GM18519 (cell line): ENCODE measurements around the gene SHPK.

Source experiments
- ATAC-seq: cut with Tn5 transposase; IDR thresholded peaks from one replicate; pipeline ENCODE4 v1.9.1; 2021; ENCODE audit warnings: mild to moderate bottlenecking, moderate library complexity; ENCODE audit not compliant: unreplicated experiment, low FRiP score

The SHPK gene

GRCh38 chr17:3663102-3664011 is 27.3 kb upstream of the SHPK start:
- no peak for ATAC-seq

GRCh38 chr17:3660311-3660891 is 24.4 kb upstream of the SHPK start:
- no peak for ATAC-seq

GRCh38 chr17:3659541-3660111 is 23.6 kb upstream of the SHPK start:
- no peak for ATAC-seq

- ATAC-seq = no peak
Measured at GRCh38 chr17:3658784-3659449, 22.9 kb upstream of the SHPK start.

GRCh38 chr17:3657874-3658783 is 22.1 kb upstream of the SHPK start:
- no peak for ATAC-seq

GRCh38 chr17:3657588-3657869 is 21.5 kb upstream of the SHPK start:
- no peak for ATAC-seq

- ATAC-seq = no peak
Measured at GRCh38 chr17:3656755-3657587, 20.9 kb upstream of the SHPK start.

- ATAC-seq = no peak
Measured at GRCh38 chr17:3656353-3656752, 20.3 kb upstream of the SHPK start.

- no peak for ATAC-seq
Measured at GRCh38 chr17:3655766-3656165, 19.7 kb upstream of the SHPK start.

- no peak for ATAC-seq
Measured at GRCh38 chr17:3647769-3648555, 11.9 kb upstream of the SHPK start.

- no peak for ATAC-seq
Measured at GRCh38 chr17:3647251-3647650, 11.2 kb upstream of the SHPK start.

- ATAC-seq = no peak
Measured at GRCh38 chr17:3645310-3645709, 9.3 kb upstream of the SHPK start.

- no peak for ATAC-seq
Measured at GRCh38 chr17:3643889-3644349, 7.9 kb upstream of the SHPK start.

- ATAC-seq = no peak
Measured at GRCh38 chr17:3641717-3642486, 5.9 kb upstream of the SHPK start.

GRCh38 chr17:3641014-3641413 is 5.0 kb upstream of the SHPK start:
- ATAC-seq = no peak

GRCh38 chr17:3639981-3640596 is 4.0 kb upstream of the SHPK start:
- no peak for ATAC-seq

- no peak for ATAC-seq
Measured at GRCh38 chr17:3636908-3637373, 891 bp upstream of the SHPK start.
